Panc1 (cell line): Measurements from ENCODE around the gene NXF3. TPM values are rescaled to one million over a fixed set of nuclear protein-coding genes. Genes with fewer than 3 reads are reported as not detected.

ENCODE experiments used
- ATAC-seq: fragments of 200-7000 bp; cut with Tn5 transposase; 2 replicates; pipeline ENCODE4 v1.9.1; 2020; ENCODE audit warnings: mild to moderate bottlenecking, moderate library complexity
- BruUV-seq: library from RNA; stranded (reverse); fragments of 400-500 nt; replicated peaks from 2 replicates; lab custom pipeline; 2021; lab: Mats Ljungman, UMichigan
- CTCF ChIA-PET: fragments of 300-600 bp; sonication (Branson Sonifier 250); formaldehyde crosslinking; loops from one replicate; lab custom pipeline; 2022; ENCODE audit warnings: antibody characterized with exemption; lab: Charles Lee
- POLR2A ChIA-PET: fragments of 300-600 bp; sonication (Branson Sonifier 250); formaldehyde crosslinking; loops from one replicate; lab custom pipeline; 2022; ENCODE audit warnings: antibody characterized with exemption; lab: Charles Lee
- DNase-seq: peaks from one replicate; pipeline ENCODE4 v3.0.0-alpha.2; 2010; ENCODE audit warnings: low read depth, low spot score
- H3K27ac ChIP-seq: 2 replicates; pipeline ENCODE4 v1.5.1; 2011; ENCODE audit warnings: mild to moderate bottlenecking, low read length, inconsistent platforms
- H3K27me3 ChIP-seq: fragments of 200-500 bp; sonication (Bioruptor generic); 2 replicates; pipeline ENCODE4 v1.6.0; 2014; ENCODE audit warnings: low read length, inconsistent platforms; ENCODE audit not compliant: control insufficient read depth, insufficient read depth
- H3K36me3 ChIP-seq: fragments of 200-500 bp; sonication (Bioruptor generic); 2 replicates; pipeline ENCODE4 v1.5.1; 2014; ENCODE audit warnings: inconsistent platforms, mild to moderate bottlenecking, low read length, moderate library complexity; ENCODE audit not compliant: control insufficient read depth, insufficient read depth
- H3K4me1 ChIP-seq: 2 replicates; pipeline ENCODE4 v1.5.1; 2011; ENCODE audit warnings: inconsistent platforms, mild to moderate bottlenecking, low read length, moderate library complexity; ENCODE audit not compliant: control insufficient read depth, insufficient read depth
- H3K4me3 ChIP-seq, 2 experiments: 2 replicates each; pipeline ENCODE4 v1.5.1; 2011 to 2012; ENCODE audit warnings: low read depth in 2 of 2, low read length in 2 of 2, mild to moderate bottlenecking in 2 of 2, inconsistent platforms in 1 of 2, moderate library complexity in 1 of 2
- H3K9me3 ChIP-seq: fragments of 200-500 bp; sonication (Bioruptor generic); 2 replicates; pipeline ENCODE4 v1.5.1; 2014; ENCODE audit warnings: low read depth, mild to moderate bottlenecking, inconsistent platforms, low read length, moderate library complexity; ENCODE audit not compliant: control insufficient read depth, insufficient read depth
- CTCF ChIP-seq: fragments of 450-650 bp; IDR thresholded peaks from 2 replicates; pipeline ENCODE4 v1.5.1; 2017; ENCODE audit warnings: mild to moderate bottlenecking
- POLR2AphosphoS5 ChIP-seq: IDR thresholded peaks from 2 replicates; pipeline ENCODE4 v1.6.1; 2012; ENCODE audit warnings: mild to moderate bottlenecking, low read depth, low read length, moderate library complexity
- REST ChIP-seq, 2 experiments: IDR thresholded peaks; 2 replicates each; pipeline ENCODE4 v1.6.1; 2011 to 2012; ENCODE audit warnings: low read depth in 2 of 2, control low read depth in 1 of 2, low read length in 1 of 2, mild to moderate bottlenecking in 1 of 2, moderate library complexity in 1 of 2; ENCODE audit not compliant: insufficient read depth in 1 of 2
- SIN3A ChIP-seq: IDR thresholded peaks from 2 replicates; pipeline ENCODE4 v1.6.1; 2012; ENCODE audit warnings: low read depth, mild to moderate bottlenecking, low read length, moderate library complexity, borderline replicate concordance; ENCODE audit not compliant: insufficient read depth
- TCF7L2 ChIP-seq: IDR thresholded peaks from 2 replicates; pipeline ENCODE4 v1.6.1; 2011; ENCODE audit warnings: mild to moderate bottlenecking, low read depth, low read length, inconsistent platforms
- in situ Hi-C: cut with HindIII; loops from 2 replicates; pipeline ENCODE4 v1.10.0; 2016; ENCODE audit warnings: low sequenced_read_pairs, low pct_unique_long_range_greater_than_20kb
- intact Hi-C: fragments of 100-400 bp; cut with micrococcal nuclease; formaldehyde crosslinking; loops from one replicate; pipeline ENCODE4 v1.10.0; 2022; ENCODE audit not compliant: unreplicated experiment
- total RNA-seq: library from RNA; stranded (reverse); gene quantifications from one replicate; pipeline ENCODE4 v1.2.1, GENCODE V29; 2021; ENCODE audit not compliant: unreplicated experiment

The NXF3 gene
- total RNA-seq, 1 experiment from 2014 or later = 0.26 TPM

GRCh38 chrX:103066606-103067005 lies 26.3 kb downstream of the NXF3 start:
- Histone ChIP-seq H3K9me3 (no peaks in the 10 kb centered on the region), H3K27ac (no peak overlapping the region), H3K4me1 (no peaks in the 10 kb centered on the region), H3K27me3 (no peaks in the 10 kb centered on the region; the same call in 1 of the 2 replicates), H3K36me3 (no peaks in the 10 kb centered on the region), H3K4me3 (no peak overlapping the region)
- no peak for ATAC-seq
- DNase-seq = no peak
- POLR2A ChIA-PET = no interaction called here
- in situ Hi-C loops (no loop called here), intact Hi-C loops (no loop called here)
- no peak for TF ChIP-seq CTCF
- no peak for TF ChIP-seq TCF7L2
- TF ChIP-seq SIN3A = no peak
- TF ChIP-seq REST (IDR thresholded peaks at IDR 0.05; ENCODE audit: insufficient read depth in 1 of 2, low read depth in 2 of 2, low read length in 1 of 2) = no peak
- BruUV-seq = no TSS peak
- CTCF ChIA-PET = no interaction called here

GRCh38 chrX:103063918-103064434 lies 29.0 kb downstream of the NXF3 start, which contains the start of gene BEX1:
BEX1 (minus strand) TSS chrX:103064171; CDS start chrX:103063274, 897 bp downstream.
- Histone ChIP-seq H3K4me1 (no peaks in the 10 kb centered on the region), H3K4me3 (peak within 1 kb of the TSS in 1 of 2 experiments; percentile 22; a peak in 1 of 4 replicates), H3K27me3 (no peaks in the 10 kb centered on the region; the same call in 1 of the 2 replicates), H3K36me3 (no peaks in the 10 kb centered on the region), H3K27ac (no peak within 1 kb of the TSS), H3K9me3 (no peaks in the 10 kb centered on the region)
- POLR2A ChIA-PET = no interaction called here
- CTCF ChIA-PET = no interaction called here
- no TSS peak for BruUV-seq
- TF ChIP-seq SIN3A (no peak), REST (IDR thresholded peaks at IDR 0.05; ENCODE audit: insufficient read depth in 1 of 2, low read depth in 2 of 2, low read length in 1 of 2) (no peak), POLR2AphosphoS5 (no peak), CTCF (no peak), TCF7L2 (no peak)
- in situ Hi-C loops (no loop called here), intact Hi-C loops (no loop called here)
- no peak for ATAC-seq
- no peak for DNase-seq
